PC-3 (cell line): ENCODE data around the gene RNF222. TPM values are rescaled to one million over a fixed set of nuclear protein-coding genes. Genes with fewer than 3 reads are reported as not detected.

Experiments
- ATAC-seq: fragments of 200-7000 bp; cut with Tn5 transposase; 2 replicates; pipeline ENCODE4 v1.9.1; 2020; ENCODE audit warnings: mild to moderate bottlenecking, moderate library complexity
- BruUV-seq: library from RNA; stranded (reverse); fragments of 400-500 nt; replicated peaks from 2 replicates; lab custom pipeline; 2021; lab: Mats Ljungman, UMichigan
- CTCF ChIA-PET: fragments of 300-600 bp; sonication (Branson Sonifier 250); formaldehyde crosslinking; loops from one replicate; lab custom pipeline; 2022; ENCODE audit warnings: antibody characterized with exemption; lab: Charles Lee
- POLR2A ChIA-PET: fragments of 300-600 bp; sonication (Branson Sonifier 250); formaldehyde crosslinking; loops from one replicate; lab custom pipeline; 2022; ENCODE audit warnings: antibody characterized with exemption; ENCODE audit not compliant: unreplicated experiment; lab: Charles Lee
- DNase-seq: peaks from one replicate; pipeline ENCODE4 v3.0.0-alpha.2; 2015
- H2AFZ ChIP-seq: fragments of 300-600 bp; sonication (generic); 2 replicates; pipeline ENCODE4 v1.6.0; 2016; ENCODE audit warnings: antibody characterized with exemption, low read length
- H3F3A ChIP-seq: fragments of 300-600 bp; sonication (generic); one replicate; pipeline ENCODE4 v1.6.0; 2017; ENCODE audit warnings: antibody characterized with exemption, low read length, control low read depth, mild to moderate bottlenecking; ENCODE audit not compliant: unreplicated experiment
- H3K27ac ChIP-seq: fragments of 300-600 bp; sonication (generic); 2 replicates; pipeline ENCODE4 v1.5.1; 2016; ENCODE audit warnings: mild to moderate bottlenecking, low read length
- H3K27me3 ChIP-seq: fragments of 300-600 bp; sonication (generic); 2 replicates; pipeline ENCODE4 v1.6.1; 2016; ENCODE audit warnings: low read length, mixed read lengths
- H3K36me3 ChIP-seq: fragments of 300-600 bp; sonication (generic); 2 replicates; pipeline ENCODE4 v1.6.1; 2016; ENCODE audit warnings: low read depth, mixed run types, low read length, mixed read lengths
- H3K4me1 ChIP-seq: fragments of 300-600 bp; sonication (generic); 2 replicates; pipeline ENCODE4 v1.5.1; 2016; ENCODE audit warnings: low read length; ENCODE audit not compliant: insufficient read depth
- H3K4me2 ChIP-seq: fragments of 300-600 bp; sonication (generic); 2 replicates; pipeline ENCODE4 v1.6.0; 2016; ENCODE audit warnings: low read length
- H3K4me3 ChIP-seq: fragments of 300-600 bp; sonication (generic); 2 replicates; pipeline ENCODE4 v1.5.1; 2016; ENCODE audit warnings: mild to moderate bottlenecking, low read length, mixed read lengths
- H3K79me2 ChIP-seq: fragments of 300-600 bp; sonication (generic); 2 replicates; pipeline ENCODE4 v1.6.1; 2017; ENCODE audit warnings: low read length, mixed read lengths
- H3K9ac ChIP-seq: fragments of 300-600 bp; sonication (generic); 2 replicates; pipeline ENCODE4 v1.6.0; 2016; ENCODE audit warnings: mild to moderate bottlenecking, low read length
- H3K9me2 ChIP-seq: fragments of 300-600 bp; sonication (generic); replicated peaks from 2 replicates; pipeline ENCODE4 v1.6.1; 2016; ENCODE audit warnings: mixed run types, low read length, mixed read lengths
- H3K9me3 ChIP-seq: fragments of 300-600 bp; sonication (generic); 2 replicates; pipeline ENCODE4 v1.6.1; 2016; ENCODE audit warnings: low read length, mixed read lengths
- H4K20me1 ChIP-seq: fragments of 300-600 bp; sonication (generic); 2 replicates; pipeline ENCODE4 v1.6.1; 2016; ENCODE audit warnings: low read length, mixed read lengths
- CTCF ChIP-seq: fragments of 300-600 bp; sonication (generic); conservative IDR thresholded peaks from 2 replicates; pipeline ENCODE4 v1.5.1; 2017; ENCODE audit warnings: antibody characterized with exemption, low read depth, mild to moderate bottlenecking, low read length
- EZH2 ChIP-seq: fragments of 300-600 bp; sonication (generic); IDR thresholded peaks from one replicate; pipeline ENCODE4 v1.6.1; 2017; ENCODE audit warnings: antibody characterized with exemption, mild to moderate bottlenecking, low read length; ENCODE audit not compliant: unreplicated experiment
- EZH2phosphoT487 ChIP-seq: fragments of 300-600 bp; sonication (generic); IDR thresholded peaks from 2 replicates; pipeline ENCODE4 v1.6.1; 2018; ENCODE audit warnings: mild to moderate bottlenecking, antibody characterized with exemption, low read length, borderline replicate concordance
- intact Hi-C: fragments of 100-400 bp; cut with micrococcal nuclease; formaldehyde crosslinking; loops from 2 replicates; pipeline ENCODE4 v1.9.0; 2023
- total RNA-seq: library from RNA; depleted of rRNA; stranded (reverse); fragments of >200 nt; gene quantifications from 2 replicates; pipeline ENCODE4 v1.2.3, GENCODE V29; 2014

RNF222 gene
- total RNA-seq, 1 experiment from 2014 or later = 0.07 TPM

DNA sequence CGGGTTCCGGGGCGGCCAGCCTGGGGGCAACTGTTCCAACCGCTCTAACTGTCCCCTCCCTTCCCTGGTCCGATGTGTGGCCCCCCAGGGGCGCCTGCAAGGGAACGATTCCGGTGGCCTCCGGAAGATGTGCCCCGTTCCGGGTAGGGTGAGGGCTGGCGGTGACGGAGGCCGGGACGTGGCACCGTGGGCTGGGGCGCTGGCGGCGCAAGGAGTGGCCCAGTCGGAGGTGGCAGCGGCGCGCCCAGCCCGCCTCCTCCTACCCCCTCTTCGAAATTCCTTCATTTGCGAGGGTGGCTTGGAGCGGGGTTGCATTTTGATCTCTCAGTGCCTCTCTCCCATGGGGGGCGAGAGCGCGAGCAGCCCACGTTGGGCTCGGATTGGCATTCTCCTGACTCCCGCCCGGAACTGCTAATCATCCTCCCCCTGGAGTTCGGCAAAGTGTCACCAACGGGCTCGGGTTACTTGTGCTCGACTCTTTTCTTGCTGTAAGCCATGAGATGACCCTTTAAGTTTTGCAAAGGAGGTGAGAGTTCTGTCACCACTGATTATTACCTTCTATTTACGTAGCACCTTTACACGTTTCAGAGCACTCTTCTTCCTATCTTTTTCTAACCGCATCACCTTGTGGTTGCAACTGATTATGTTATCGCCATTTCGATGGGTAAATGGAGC, 38.7 kb upstream of the RNF222 start:
- Histone ChIP-seq H4K20me1 (peaks cover 20% of the 10 kb centered on the region), H3K4me1 (no peaks in the 10 kb centered on the region; the same call in 1 of the 2 replicates), H3K36me3 (peaks cover 5% of the 10 kb centered on the region), H3K27ac (peak overlapping the region; percentile 78), H3K27me3 (no peaks in the 10 kb centered on the region), H3K4me3 (peak overlapping the region; percentile 91), H3K9ac (peak overlapping the region; percentile 97), H3F3A (no peaks in the 10 kb centered on the region), H3K4me2 (peak overlapping the region; percentile 89), H2AFZ (peak overlapping the region; percentile 60; the same call in 1 of the 2 replicates), H3K9me3 (no peaks in the 10 kb centered on the region), H3K79me2 (peaks cover 55% of the 10 kb centered on the region), H3K9me2 (no peaks in the 10 kb centered on the region)
- peak; percentile 31 for DNase-seq
- ATAC-seq = peak; percentile 74
- ChIA-PET CTCF (interaction anchor here (1.2 kb wide), 3 partner anchors 26 to 53 kb away, joined by 4 to 12 read pairs (median 6); no protein-coding TSS in a partner anchor), POLR2A (interaction anchor here (0.6 kb wide), 2 partner anchors 53 to 219 kb away, joined by 3 to 10 read pairs; no protein-coding TSS in a partner anchor)
- intact Hi-C loops = loop anchor here (1.0 kb wide), 1 partner anchor 53 kb away; the partner anchor contains the start of gene RPL26
- no TSS peak for BruUV-seq
- TF ChIP-seq EZH2 = no peak
- no peak for TF ChIP-seq CTCF
- TF ChIP-seq EZH2phosphoT487 = no peak

- peak; percentile 98 for ATAC-seq
- H3K36me3 ChIP-seq = peaks cover 5% of the 10 kb centered on the region
- H3K4me1 ChIP-seq = no peaks in the 10 kb centered on the region; the same call in 1 of the 2 replicates
- H3K27me3 ChIP-seq = no peaks in the 10 kb centered on the region
- H3K79me2 ChIP-seq = peaks cover 47% of the 10 kb centered on the region
- peaks cover 20% of the 10 kb centered on the region for H4K20me1 ChIP-seq
- intact Hi-C loops = loop anchor here (1.0 kb wide), 1 partner anchor 52 kb away; the partner anchor contains the start of gene RPL26
- peak within 1 kb of the TSS; percentile 91 for H3K4me3 ChIP-seq
- ChIA-PET CTCF (interaction anchor here (1.2 kb wide), 2 partner anchors 25 to 52 kb away, joined by 6 to 12 read pairs; no protein-coding TSS in a partner anchor), POLR2A (interaction anchor here (0.5 to 0.6 kb wide), 3 partner anchors 9 to 218 kb away, joined by 3 to 10 read pairs (median 10); no protein-coding TSS in a partner anchor)
- H3K4me2 ChIP-seq = peak within 1 kb of the TSS; percentile 97
- TF ChIP-seq CTCF (no peak), EZH2 (no peak), EZH2phosphoT487 (no peak)
- H2AFZ ChIP-seq = peak within 1 kb of the TSS; percentile 79
- peak within 1 kb of the TSS; percentile 97 for H3K9ac ChIP-seq
- DNase-seq = peak; percentile 94
- H3K27ac ChIP-seq = peak within 1 kb of the TSS; percentile 78
- H3F3A ChIP-seq = no peaks in the 10 kb centered on the region
- no peaks in the 10 kb centered on the region for H3K9me2 ChIP-seq
- H3K9me3 ChIP-seq = no peaks in the 10 kb centered on the region
- TSS peak; percentile 99 for BruUV-seq
Observed at GRCh38 chr17:8435245-8436168, 37.9 kb upstream of the RNF222 start, which contains the start of gene NDEL1. Gene NDEL1, plus strand, starts transcription at chr17:8435884. Its CDS starts 8,388 bp downstream, at chr17:8444272.
